H1 (cell line): Measurements from ENCODE around the gene UNC93A.

ENCODE experiments used
- POLR2AphosphoS5 ChIP-seq: IDR thresholded peaks from 2 replicates; pipeline ENCODE4 v1.6.1; 2011; ENCODE audit warnings: low read depth, low read length
- SAP30 ChIP-seq: fragments of 300-600 bp; sonication (generic); IDR thresholded peaks from 2 replicates; pipeline ENCODE4 v1.7.1; 2012; ENCODE audit warnings: low read length, moderate library complexity, mild to moderate bottlenecking, inconsistent platforms; ENCODE audit not compliant: insufficient read depth, insufficient replicate concordance
- TCF12 ChIP-seq: IDR thresholded peaks from 2 replicates; pipeline ENCODE4 v1.6.1; 2011; ENCODE audit warnings: low read depth, mild to moderate bottlenecking, low read length
- TF ChIP-seq, protein P1 (sequence below), 3 experiments: IDR thresholded peaks; 1 replicate in 2 of 3; 2 replicates in 1 of 3; pipeline versions ENCODE4 v1.5.1 to v1.6.1; 2011; ENCODE audit warnings: low read length in 3 of 3, mild to moderate bottlenecking in 3 of 3, inconsistent platforms in 2 of 3, low read depth in 1 of 3, moderate library complexity in 1 of 3; ENCODE audit not compliant: insufficient read depth in 1 of 3; ENCODE audit errors: control extremely low read depth in 1 of 3

DNA sequence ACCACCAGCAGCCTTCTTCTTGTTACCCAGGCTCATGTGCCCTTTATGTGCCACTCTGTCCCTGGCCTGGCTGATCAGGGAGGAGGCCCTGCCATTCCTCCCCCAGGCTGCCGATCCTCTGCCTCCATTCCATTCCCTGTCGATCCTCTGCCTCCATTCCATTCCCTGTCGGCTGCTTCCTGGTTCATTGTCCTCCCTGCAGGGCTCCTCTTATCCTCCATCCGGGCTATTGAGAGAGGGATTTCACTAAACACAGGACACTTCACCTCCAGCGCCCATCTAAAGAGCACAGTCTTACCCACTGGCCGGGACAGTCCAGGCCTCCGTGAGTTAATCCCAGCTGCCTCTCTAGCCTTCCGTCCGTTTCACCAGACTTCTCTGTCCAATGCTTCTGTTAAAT is 26.1 kb downstream of the UNC93A start:
- TF ChIP-seq TCF12 = no peak
- TF ChIP-seq, protein P1, sequence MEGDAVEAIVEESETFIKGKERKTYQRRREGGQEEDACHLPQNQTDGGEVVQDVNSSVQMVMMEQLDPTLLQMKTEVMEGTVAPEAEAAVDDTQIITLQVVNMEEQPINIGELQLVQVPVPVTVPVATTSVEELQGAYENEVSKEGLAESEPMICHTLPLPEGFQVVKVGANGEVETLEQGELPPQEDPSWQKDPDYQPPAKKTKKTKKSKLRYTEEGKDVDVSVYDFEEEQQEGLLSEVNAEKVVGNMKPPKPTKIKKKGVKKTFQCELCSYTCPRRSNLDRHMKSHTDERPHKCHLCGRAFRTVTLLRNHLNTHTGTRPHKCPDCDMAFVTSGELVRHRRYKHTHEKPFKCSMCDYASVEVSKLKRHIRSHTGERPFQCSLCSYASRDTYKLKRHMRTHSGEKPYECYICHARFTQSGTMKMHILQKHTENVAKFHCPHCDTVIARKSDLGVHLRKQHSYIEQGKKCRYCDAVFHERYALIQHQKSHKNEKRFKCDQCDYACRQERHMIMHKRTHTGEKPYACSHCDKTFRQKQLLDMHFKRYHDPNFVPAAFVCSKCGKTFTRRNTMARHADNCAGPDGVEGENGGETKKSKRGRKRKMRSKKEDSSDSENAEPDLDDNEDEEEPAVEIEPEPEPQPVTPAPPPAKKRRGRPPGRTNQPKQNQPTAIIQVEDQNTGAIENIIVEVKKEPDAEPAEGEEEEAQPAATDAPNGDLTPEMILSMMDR (IDR thresholded peaks at IDR 0.05; ENCODE audit: control extremely low read depth in 1 of 3, insufficient read depth in 1 of 3, low read depth in 1 of 3, low read length in 3 of 3) = no peak
- TF ChIP-seq POLR2AphosphoS5 = no peak
- no peak for TF ChIP-seq SAP30
